NK-92 (cell line): ENCODE results near the gene VPS13D.

Experiments
- DNase-seq: peaks from one replicate; lab custom pipeline; 2025; ENCODE audit not compliant: unreplicated experiment; lab: John Stamatoyannopoulos, UW

The VPS13D gene

DNA sequence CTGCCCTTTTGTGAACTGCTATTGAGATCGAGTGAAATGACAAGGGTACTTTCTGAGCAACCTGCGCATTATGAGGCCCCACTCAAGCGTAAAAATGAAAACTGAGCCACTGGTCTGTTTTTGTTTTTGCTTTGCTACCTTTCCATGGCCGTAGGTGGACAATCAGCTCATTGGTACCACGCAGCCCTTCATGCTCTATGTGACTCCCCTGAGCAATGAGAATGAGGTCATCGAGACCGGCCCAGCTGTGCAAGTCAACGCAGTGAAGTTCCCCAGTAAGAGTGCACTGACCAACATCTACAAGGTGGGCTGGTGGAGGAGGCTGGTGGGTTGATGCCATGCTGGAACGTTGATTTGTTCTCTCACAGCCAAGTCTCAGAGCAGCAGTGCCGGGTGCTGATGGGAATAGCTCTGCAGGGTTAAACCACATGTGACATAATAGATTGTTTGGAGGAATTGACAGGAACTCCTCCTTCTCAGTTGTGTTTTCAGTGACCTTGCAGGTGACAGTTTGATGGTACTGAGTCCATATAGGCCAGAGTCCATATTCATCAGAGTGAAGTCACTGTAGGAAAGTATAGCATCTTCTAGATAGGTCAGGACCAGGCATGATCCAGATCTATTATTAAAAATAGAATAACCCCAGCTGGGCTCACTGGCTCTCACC lies 170.3 kb downstream of the VPS13D start:
- DNase-seq: no peak

- no peak for DNase-seq
These were observed 172.4 kb downstream of the VPS13D start for GRCh38 chr1:12402159-12402673.

GRCh38 chr1:12402842-12403241 lies 173.0 kb downstream of the VPS13D start:
- DNase-seq: no peak

DNA sequence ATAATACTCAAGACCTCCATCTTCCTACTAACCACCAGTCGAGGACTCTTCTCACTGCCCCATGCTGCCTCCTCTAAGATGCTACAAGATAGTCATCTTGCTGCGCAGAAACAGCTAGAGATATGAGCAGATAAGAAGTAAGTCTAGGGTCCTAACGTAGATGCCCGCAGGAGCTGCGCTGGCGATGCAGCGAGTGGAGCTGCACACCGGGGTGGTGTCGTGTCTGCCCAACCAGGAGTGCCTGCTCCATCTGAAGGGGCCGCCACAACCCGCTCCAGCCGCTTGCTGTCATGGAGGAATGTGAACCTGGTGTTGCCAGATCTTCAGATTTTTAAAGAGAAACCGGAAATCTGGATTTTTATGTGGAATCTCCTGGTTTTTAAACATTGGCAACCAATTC lies 175.1 kb downstream of the VPS13D start:
- no peak for DNase-seq

DNA sequence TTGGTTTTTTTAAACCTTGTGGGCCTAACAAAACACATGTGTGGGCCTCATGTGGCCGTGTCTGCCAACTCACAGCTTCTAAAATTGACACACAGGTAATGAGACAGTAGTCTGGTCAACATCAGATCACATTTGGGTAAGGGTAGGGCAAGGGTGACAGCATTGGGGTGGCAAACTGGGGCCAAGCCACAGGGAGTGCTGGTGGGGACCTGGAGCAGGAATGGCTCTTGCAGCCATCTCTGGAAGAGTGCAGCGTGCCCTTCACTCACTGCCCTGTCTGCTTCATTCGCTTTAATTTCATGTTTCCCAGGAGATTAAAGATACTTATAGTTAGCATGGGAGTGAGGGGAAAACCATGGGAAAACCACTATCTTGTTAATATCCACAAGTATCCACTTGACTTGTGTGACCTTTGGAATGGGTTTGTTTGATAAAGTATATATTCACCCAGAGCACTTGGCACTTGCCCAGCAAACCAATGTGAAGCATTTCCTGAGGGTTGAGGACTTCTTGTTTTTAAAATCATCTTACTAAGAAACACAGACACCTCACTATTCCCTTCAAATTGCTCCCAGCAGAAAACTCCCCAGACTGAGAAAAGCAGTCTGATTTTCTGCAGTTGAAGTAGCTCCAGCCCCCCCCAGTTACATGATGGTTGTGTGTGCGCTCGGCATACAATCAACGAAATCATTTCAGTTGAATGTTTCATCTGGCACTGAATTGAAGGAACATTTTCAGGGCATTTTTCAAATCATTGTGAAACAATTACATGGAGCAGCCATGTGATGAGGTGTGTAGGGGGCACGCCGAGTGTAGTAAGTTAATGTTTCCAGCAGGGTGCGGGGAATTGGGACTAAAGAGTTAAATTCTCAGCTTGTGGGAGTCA lies 175.7 kb downstream of the VPS13D start:
- no peak for DNase-seq

DNA sequence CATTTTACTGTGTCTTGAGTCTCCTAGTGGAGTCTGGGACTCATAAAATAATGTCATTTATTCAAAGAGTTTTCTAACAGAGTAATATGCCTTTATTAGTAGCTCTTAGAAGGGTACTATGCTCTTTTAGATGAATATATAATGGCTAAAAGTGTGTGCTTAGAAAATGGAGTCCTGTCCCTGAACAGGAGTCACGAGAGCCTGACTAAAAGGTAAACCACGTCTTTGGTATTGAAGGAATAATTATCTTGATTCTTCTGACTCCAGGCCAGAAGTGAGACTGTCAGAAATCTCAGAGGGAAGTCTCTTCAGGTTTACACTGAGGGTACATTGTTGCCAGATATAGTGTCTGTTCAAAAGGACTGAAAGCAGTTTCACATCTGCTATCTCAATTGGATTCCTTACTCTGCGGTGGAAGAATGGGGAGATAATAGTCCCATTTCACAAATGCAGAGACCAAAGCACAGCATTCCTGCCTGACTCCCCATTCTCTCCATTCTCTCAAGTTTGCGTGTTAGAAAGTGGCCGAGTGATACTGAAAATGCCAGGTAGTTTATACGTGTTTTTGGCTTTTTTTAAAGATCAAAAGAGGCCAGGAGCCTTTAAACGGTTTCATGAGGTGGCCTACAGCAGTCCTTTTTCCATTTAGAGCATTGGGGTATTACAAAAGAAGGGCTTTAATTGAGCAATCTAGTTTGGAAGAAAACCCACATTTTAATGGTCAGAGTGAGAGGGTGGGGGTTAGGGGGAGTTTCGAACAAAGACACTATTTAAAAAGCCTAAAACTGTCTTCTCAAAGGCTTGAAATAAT lies 176.6 kb downstream of the VPS13D start:
- DNase-seq: no peak

DNA sequence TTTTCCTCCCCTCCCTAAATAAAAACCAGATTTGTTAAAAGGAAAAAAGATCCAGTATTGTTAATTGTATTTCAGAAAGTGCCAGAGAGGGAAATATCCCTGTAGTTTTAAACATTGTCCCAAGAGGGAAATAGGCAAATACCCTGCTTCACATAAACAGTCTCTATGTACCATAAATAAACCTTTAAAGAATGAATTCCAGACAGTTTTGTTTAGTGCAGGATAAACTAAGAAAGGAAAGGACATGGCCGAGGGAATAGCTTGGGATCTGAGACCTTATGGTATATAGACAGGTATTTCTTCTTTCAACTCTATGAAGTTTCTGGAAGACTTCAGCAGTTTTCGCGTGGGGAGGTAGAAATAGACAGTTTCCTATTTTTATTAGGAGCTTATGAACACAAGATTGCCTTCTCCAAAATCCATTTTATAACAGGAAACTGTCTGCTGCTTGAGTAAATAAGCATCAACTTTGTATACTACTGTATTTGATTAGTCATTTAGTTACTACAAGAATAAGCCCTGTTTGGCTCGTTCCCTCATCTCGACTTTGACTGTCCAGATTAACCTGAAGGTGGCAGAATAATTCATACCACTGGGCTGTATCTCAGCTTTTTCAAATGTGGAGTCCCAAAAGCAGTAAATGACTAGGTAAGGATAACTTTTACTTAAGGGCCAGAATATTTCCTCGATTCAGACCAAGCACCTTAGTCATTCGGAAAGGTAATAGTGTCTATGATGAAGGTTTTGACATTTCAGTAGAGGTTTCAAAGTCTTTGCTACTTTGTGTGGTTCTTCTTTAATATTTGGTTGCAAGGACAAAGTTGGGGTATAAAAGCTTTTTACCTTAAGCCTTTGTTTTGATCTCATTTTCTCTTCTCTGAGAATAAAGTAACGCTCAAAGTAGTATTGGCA lies 177.5 kb downstream of the VPS13D start:
- DNase-seq: no peak

- no peak for DNase-seq
These were observed 178.2 kb downstream of the VPS13D start for GRCh38 chr1:12407962-12408454.

GRCh38 chr1:12408662-12409061 lies 178.8 kb downstream of the VPS13D start:
- no peak for DNase-seq

GRCh38 chr1:12409681-12410080 lies 179.9 kb downstream of the VPS13D start:
- no peak for DNase-seq

DNA sequence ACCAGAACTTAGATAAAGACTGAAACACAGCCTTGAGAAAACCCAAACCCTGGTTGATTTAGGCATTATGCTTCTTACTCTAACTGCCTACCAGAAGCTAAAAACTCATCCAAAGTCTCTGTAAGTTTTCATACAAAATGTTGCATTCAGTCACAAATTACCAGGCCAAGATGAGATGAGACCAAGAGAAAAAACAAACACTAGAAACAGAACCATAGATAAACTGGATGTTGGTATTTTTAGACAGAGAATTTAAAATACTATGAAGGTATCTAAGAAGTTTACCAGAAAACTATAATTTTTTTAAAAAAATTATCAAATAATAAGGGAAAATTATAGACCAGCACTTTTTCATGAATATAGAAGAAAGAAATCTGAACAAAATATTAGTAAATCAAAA lies 180.5 kb downstream of the VPS13D start:
- no peak for DNase-seq

GRCh38 chr1:12411098-12411497 lies 181.3 kb downstream of the VPS13D start:
- no peak for DNase-seq

- DNase-seq: no peak
These were observed 181.9 kb downstream of the VPS13D start for GRCh38 chr1:12411747-12412146.

DNA sequence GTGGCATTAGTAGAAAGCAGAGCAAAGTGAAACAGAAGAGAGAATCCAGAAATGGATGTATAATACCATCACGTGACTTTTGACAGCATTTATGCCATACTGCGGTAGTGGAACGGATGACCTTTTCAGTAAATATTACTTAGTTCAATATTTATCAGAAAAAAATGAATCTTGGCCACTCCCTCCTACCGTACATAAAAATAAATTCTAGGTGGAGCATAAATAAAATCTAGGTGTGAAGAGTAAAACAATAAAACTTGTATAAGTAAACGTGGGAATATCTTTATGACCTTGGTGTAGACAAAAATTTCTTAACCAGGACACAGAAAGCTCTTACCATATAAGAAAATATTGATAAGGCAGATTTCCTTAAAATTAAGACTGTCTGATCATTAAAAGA lies 182.6 kb downstream of the VPS13D start:
- DNase-seq: no peak

DNA sequence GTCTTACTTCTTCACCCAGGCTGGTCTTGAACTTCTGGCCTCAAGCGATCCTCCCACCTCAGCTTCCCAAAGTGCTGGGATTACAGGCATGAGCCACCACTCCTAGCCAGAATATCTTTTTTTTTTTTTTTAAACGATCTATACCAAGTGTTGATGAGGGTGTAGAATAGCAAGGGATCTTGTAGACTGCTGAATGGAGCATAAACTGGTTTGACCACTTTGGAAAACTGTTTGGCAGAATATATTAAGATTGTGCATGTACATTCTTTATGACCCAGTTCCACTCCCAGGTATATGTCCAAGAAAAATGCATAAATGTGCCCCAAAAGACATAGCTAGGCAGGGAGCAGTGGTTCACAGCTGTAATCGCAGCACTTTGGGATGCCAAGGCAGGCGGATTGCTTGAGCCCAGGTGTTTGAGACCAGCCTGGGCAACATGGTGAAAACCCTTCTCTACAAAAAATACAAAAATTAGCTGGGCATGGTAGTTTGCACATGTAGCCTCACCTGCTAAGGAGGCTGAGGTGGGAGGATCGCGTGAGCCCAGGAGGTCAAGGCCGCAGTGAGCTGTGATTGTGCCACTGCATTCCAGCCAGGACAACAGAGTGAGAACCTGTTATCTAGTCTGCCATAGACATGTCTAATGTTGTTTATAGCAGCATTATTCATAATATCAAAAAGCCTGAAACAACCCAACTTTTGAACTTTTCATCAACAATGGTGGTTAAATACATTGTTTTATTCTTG lies 184.0 kb downstream of the VPS13D start:
- DNase-seq: no peak

DNA sequence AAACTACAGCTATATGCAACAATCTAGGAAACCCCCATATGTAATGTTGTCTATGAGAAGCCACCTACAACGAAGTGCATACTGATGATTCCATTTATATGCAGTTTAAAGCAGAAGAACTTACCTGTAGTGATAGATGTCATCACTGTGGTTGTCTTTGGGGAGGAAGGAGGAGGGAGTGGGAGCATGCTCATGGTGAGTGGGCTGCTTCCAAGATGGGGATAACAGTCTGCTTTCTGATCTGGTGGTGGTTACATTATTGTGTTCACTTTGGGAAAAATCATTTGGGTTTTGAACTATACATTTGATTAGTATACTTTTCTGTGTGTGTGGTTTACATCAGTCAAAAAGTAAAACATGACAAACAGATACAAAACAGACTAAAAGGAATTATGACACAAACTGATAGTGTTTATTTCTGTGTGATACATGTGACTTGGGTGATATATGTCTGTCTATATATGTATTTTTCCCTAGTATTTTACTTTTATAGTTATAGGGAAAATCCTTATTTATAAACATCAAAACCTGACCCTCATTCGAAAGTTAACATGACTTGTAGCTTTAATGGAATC lies 184.7 kb downstream of the VPS13D start:
- no peak for DNase-seq

- no peak for DNase-seq
These were observed 185.2 kb downstream of the VPS13D start for GRCh38 chr1:12415038-12415466.

- DNase-seq: no peak
These were observed 186.3 kb downstream of the VPS13D start for GRCh38 chr1:12416101-12416500.

DNA sequence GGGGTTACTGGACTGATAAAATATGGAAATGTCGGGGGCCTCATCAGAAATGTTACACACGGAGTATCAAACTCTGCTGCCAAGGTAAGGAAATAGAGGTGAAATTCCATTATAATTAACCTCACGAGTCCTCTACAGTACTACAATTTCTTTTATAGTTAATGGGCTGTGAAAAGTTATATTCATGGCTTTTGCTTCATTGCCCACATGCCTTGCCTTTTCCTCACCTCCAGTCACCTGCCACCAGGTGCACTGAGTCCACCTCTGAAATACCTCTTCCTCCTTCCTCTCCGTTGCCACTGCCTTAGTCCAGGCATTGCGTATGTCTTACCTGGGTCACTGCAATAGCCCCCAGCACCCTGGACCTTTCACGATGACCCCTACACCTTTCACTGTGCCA lies 186.9 kb downstream of the VPS13D start:
- DNase-seq: no peak
